Fibroblast of pulmonary artery (primary cell): Measurements from ENCODE around the gene TMEM214.
A peak's percentile ranks its signal among the peaks of the same experiment; 100 is the strongest.
"Not testable (repeated sequence)": the region's sequence is repeated elsewhere in the genome, so short reads cannot be mapped to it uniquely, and the experiment has no call there.

ENCODE experiments used
- DNase-seq: peaks from one replicate; pipeline ENCODE4 v3.0.0-alpha.2; 2010; ENCODE audit warnings: low read depth
- H3K4me3 ChIP-seq: replicated peaks from 2 replicates; pipeline ENCODE4 v1.5.1; 2011; ENCODE audit warnings: low read depth, mild to moderate bottlenecking, control low read depth, low read length, moderate library complexity
- TF ChIP-seq, protein P1 (sequence below): IDR thresholded peaks from 2 replicates; pipeline ENCODE4 v1.5.1; 2011; ENCODE audit warnings: mild to moderate bottlenecking, control low read depth, low read length, inconsistent platforms; ENCODE audit errors: missing control alignments

The TMEM214 gene

DNA sequence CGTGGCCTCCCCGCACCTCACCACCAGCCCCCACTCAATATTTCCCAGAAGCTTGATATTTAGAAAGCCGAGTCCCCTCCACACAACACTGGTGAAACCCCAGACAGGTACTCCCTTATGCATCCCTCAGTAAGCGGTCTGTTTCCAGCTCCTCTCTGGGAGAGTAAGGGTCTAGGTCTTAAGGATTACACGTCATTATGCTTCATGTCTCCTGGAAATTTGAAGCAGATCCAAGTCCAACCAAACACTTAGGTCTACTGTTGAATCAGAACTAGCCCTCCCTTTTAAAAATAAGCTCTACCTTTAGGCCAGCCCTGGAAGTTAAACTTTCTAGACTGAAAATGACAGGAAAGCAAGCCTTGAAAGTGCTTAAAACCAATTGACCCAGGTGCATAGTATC lies 40.2 kb downstream of the TMEM214 start:
- TF ChIP-seq, protein P1, sequence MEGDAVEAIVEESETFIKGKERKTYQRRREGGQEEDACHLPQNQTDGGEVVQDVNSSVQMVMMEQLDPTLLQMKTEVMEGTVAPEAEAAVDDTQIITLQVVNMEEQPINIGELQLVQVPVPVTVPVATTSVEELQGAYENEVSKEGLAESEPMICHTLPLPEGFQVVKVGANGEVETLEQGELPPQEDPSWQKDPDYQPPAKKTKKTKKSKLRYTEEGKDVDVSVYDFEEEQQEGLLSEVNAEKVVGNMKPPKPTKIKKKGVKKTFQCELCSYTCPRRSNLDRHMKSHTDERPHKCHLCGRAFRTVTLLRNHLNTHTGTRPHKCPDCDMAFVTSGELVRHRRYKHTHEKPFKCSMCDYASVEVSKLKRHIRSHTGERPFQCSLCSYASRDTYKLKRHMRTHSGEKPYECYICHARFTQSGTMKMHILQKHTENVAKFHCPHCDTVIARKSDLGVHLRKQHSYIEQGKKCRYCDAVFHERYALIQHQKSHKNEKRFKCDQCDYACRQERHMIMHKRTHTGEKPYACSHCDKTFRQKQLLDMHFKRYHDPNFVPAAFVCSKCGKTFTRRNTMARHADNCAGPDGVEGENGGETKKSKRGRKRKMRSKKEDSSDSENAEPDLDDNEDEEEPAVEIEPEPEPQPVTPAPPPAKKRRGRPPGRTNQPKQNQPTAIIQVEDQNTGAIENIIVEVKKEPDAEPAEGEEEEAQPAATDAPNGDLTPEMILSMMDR: no peak
- no peak overlapping the region for H3K4me3 ChIP-seq
- DNase-seq: peak; percentile 60

DNA sequence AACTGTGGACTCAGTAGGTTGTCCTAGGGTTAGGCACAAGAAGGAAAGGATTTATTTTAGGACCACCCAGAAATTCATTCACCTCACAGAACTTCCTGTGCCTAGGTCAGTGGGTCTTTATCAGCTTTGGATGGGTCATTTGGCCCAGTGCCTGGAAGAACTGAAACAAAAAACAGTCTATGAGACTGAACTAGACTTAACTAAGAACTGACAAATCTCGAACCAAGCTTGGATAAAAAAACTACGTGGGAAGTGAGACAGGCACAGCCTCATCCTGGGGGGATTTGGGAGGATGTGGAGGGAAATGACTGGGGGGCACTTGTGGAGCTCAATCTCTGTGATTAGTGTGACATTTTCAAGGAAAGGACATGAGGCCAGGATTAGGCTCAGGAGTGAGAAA lies 41.0 kb downstream of the TMEM214 start:
- no peak for DNase-seq
- H3K4me3 ChIP-seq: no peak overlapping the region
- TF ChIP-seq, protein P1: no peak

DNA sequence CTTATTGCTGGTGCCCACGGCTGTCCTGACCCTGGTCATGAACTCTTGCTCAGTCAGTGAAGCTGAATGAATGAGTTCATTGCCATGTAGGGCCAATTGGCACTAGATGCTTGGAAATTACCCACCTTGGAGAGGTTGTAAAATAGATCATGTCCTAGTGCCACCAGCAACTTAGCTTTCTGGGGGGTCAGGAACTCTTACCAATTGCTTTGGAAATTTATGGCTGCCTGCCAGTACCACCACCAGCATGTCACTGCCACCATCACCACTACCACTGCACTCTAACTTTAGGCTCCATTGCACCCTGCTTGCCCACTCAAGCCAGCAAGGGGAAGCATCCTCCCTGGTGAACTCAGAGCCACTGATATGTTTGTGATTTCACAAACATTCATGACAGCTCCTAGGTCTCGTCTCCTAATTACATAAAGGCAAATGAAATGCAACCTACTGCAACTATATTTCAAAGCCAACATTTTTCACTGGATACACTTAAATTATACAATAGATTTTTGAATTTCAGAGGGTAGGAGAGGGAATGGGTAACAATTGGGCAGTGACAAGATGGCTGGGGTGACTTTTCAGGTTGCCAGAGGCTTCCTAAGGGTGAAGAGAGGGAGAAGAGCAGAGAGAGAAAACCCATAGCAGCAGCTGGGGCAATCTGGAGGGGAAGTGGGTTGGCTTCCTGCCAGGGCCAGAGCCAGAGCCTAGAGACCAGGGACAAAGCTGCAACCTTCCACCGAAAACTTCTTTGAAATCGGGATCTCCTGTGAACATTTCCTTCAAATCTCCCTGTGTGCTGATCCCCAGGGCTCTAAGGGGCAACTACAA lies 42.2 kb downstream of the TMEM214 start:
- TF ChIP-seq, protein P1: no peak
- H3K4me3 ChIP-seq: no peak overlapping the region
- DNase-seq: peak; percentile 76

DNA sequence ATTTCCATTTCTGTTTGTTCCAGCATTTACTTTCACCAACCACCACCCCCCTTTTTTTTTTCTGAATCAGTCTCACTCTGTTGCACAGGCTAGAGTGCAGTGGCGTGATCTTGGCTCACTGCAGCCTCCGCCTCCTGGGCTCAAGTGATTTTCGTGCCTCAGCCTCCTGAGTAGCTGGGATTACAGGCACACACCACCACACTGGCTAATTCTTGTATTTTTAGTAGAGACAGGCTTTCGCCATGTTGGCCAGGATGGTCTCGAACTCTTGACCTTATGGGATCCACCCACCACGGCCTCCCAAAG lies 42.8 kb downstream of the TMEM214 start:
- not testable (repeated sequence) for DNase-seq, H3K4me3 ChIP-seq

DNA sequence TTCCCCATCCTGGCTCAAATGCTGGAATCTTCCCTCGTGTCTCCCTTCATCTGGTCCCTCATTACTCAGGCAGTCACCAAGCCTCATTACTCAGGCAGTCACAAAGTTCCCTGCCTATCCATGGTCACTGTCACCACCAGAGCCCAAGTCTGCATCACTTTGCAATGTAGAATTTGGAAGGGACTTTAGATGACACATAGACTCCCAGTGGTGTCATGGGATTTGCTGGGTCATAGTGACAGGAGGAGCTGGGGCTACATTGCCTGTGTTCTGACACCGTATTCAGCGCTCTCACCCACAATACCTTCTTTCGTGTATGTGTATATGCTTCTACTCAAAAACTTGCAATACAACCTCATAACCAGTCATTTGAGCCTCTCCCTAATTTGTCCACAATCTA lies 43.6 kb downstream of the TMEM214 start:
- no peak for DNase-seq
- H3K4me3 ChIP-seq: no peak overlapping the region
- TF ChIP-seq, protein P1: no peak

DNA sequence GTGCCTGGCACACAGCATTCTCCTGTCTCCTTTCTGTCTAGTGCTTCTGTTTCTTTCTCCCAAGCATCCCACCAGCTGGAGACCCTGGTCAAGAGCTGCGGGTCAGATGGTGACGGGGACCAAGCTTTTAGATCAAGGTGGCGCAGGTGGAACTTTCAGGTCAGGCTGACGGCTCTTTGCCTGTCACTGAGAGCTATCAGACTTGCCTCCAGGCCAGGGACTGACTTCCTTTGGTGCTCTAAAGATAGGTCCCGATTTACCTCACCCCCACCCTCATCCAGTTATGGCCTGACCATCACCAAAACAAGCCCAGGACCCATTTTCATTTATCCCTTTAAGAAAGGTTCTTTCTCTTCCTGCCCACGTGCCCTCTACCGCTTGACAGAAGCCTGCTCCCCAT lies 44.5 kb downstream of the TMEM214 start:
- no peak overlapping the region for H3K4me3 ChIP-seq
- TF ChIP-seq, protein P1: no peak
- DNase-seq: no peak

DNA sequence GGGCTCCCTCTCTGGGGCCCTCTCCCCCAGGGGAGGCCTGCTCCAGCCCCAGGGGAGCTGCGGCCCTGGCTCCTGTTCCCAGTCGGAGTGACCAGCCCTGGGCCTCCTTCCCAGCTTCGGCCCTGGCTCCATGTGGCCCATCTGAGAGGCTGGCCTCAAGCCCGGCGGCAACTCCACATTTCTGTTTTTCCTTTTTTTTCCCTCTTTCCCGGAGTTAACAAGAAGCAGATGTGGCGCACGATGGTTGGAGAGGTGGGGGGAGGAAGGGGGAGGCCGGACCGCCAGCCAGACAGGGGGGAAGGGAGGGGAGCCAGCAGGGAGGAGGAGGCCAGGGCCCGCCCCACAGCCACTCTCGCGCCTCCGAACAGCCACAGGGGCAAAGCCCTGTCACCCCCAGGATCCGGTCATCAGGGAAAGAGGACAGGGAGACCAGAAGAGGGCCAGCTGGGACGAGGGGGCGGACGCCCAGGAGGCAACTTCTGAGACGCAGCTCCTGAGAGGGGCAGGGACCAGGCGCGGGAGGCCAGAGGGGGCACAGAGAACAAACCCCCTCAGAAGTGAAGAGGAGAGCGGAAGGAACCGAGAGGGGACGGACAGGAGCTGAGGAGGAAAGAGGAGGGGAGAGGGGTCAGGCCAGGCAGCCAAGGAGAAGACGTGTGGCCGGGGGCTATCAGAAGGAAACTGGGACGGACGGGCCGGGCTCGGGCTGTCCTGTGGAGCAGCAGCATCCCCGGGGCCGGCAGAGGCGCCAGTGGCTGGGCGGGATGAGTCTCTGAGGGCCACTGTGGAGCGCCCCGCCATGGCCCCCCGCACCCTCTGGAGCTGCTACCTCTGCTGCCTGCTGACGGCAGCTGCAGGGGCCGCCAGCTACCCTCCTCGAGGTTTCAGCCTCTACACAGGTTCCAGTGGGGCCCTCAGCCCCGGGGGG lies 45.8 kb downstream of the TMEM214 start, which contains the start of gene EMILIN1:
TSS of gene EMILIN1 (plus strand) at position 349 of the 928 bp plus-strand sequence. CDS start at position 800, 451 bp downstream.
- DNase-seq: peak; percentile 97
- peak within 1 kb of the TSS; percentile 90 for H3K4me3 ChIP-seq
- TF ChIP-seq, protein P1: no peak
